ENCODE data around the gene KIAA1549.
"Not testable (repeated sequence)": the region's sequence is repeated elsewhere in the genome, so short reads cannot be mapped to it uniquely, and the experiment has no call there.

KIAA1549 gene

GRCh38 chr7:138798836-138799235 lies 182.4 kb downstream of the KIAA1549 start:
- DNase-seq = no peak

- no peak for DNase-seq
Observed at GRCh38 chr7:138797715-138798320, 183.4 kb downstream of the KIAA1549 start, which contains the start of the genes ATP6V0A4 and TMEM213. TSS of gene ATP6V0A4 (minus strand) at chr7:138798196. CDS start at chr7:138771247, 26,949 bp downstream. TSS of gene TMEM213 (plus strand) at chr7:138797994. CDS start at chr7:138798105, 111 bp downstream.

- not testable (repeated sequence) for DNase-seq
Observed at GRCh38 chr7:138797046-138797445, 184.1 kb downstream of the KIAA1549 start.

- no peak for DNase-seq
Observed at GRCh38 chr7:138796038-138796615, 185.1 kb downstream of the KIAA1549 start.

- DNase-seq = peak in 1 of 2 experiments; percentile 35
Observed at GRCh38 chr7:138785587-138786437, 195.4 kb downstream of the KIAA1549 start.

- DNase-seq = no peak
Observed at GRCh38 chr7:138784692-138785091, 196.5 kb downstream of the KIAA1549 start.

All from SW 1271 (cell line).